RWPE2 (cell line): ENCODE results near the gene SMIM20.

Source experiments
- ATAC-seq: fragments of 200-7000 bp; cut with Tn5 transposase; 3 replicates; pipeline ENCODE4 v1.9.1; 2021; ENCODE audit warnings: low read depth
- DNase-seq: peaks from one replicate; pipeline ENCODE4 v3.0.0-alpha.2; 2020; ENCODE audit warnings: low spot score
- H3K27ac ChIP-seq: fragments of 450-650 bp; 2 replicates; pipeline ENCODE4 v1.5.1; 2017; ENCODE audit warnings: mild to moderate bottlenecking; ENCODE audit not compliant: poor library complexity, severe bottlenecking
- H3K27me3 ChIP-seq: fragments of 250-450 bp; sonication (Bioruptor Pico); 2 replicates; pipeline ENCODE4 v1.5.1; 2021; ENCODE audit warnings: mild to moderate bottlenecking, moderate library complexity; ENCODE audit not compliant: insufficient read depth, poor library complexity, severe bottlenecking
- H3K36me3 ChIP-seq: fragments of 250-450 bp; sonication (Bioruptor Pico); 2 replicates; pipeline ENCODE4 v1.5.1; 2020; ENCODE audit warnings: low read depth, mild to moderate bottlenecking, moderate library complexity
- H3K4me1 ChIP-seq: fragments of 250-450 bp; sonication (Bioruptor Pico); 2 replicates; pipeline ENCODE4 v1.5.1; 2021; ENCODE audit warnings: mild to moderate bottlenecking, moderate library complexity; ENCODE audit not compliant: insufficient read depth, poor library complexity, severe bottlenecking
- H3K4me3 ChIP-seq: fragments of 250-450 bp; sonication (Bioruptor Pico); 2 replicates; pipeline ENCODE4 v1.5.1; 2021; ENCODE audit warnings: mild to moderate bottlenecking, moderate library complexity; ENCODE audit not compliant: severe bottlenecking
- H3K9me3 ChIP-seq: fragments of 250-450 bp; sonication (Bioruptor Pico); 2 replicates; pipeline ENCODE4 v1.5.1; 2021; ENCODE audit warnings: mild to moderate bottlenecking, moderate library complexity; ENCODE audit not compliant: severe bottlenecking
- TF ChIP-seq, protein P1 (sequence below): fragments of 450-650 bp; IDR thresholded peaks from one replicate; pipeline ENCODE4 v1.5.1; 2017; ENCODE audit warnings: mild to moderate bottlenecking, moderate library complexity; ENCODE audit not compliant: poor library complexity, severe bottlenecking

Gene SMIM20

DNA sequence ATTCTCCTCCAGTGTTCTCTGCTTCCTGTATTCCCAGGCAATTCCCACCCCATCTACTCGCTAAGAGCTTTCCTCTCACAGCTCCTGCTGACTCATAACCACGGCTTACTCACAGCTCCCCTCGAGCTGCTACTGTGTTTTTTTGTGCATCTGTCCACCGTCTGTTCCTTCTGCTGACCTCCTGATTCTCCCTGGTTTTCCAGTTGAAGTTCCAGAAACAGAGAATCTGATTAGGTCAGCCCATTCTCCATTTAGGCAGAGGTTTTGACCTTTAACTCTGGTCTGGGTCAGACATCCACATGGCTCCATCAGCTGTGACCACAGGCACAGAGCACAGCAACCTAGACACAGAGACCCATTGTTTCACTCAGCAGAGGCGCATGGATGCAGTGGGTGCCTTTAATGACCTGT, 5.5 kb upstream of the SMIM20 start:
- peaks cover 7% of the 10 kb centered on the region for H3K4me1 ChIP-seq
- H3K27ac ChIP-seq = no peak overlapping the region
- H3K36me3 ChIP-seq = no peaks in the 10 kb centered on the region
- no peaks in the 10 kb centered on the region for H3K27me3 ChIP-seq
- TF ChIP-seq, protein P1, sequence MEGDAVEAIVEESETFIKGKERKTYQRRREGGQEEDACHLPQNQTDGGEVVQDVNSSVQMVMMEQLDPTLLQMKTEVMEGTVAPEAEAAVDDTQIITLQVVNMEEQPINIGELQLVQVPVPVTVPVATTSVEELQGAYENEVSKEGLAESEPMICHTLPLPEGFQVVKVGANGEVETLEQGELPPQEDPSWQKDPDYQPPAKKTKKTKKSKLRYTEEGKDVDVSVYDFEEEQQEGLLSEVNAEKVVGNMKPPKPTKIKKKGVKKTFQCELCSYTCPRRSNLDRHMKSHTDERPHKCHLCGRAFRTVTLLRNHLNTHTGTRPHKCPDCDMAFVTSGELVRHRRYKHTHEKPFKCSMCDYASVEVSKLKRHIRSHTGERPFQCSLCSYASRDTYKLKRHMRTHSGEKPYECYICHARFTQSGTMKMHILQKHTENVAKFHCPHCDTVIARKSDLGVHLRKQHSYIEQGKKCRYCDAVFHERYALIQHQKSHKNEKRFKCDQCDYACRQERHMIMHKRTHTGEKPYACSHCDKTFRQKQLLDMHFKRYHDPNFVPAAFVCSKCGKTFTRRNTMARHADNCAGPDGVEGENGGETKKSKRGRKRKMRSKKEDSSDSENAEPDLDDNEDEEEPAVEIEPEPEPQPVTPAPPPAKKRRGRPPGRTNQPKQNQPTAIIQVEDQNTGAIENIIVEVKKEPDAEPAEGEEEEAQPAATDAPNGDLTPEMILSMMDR = no peak
- H3K9me3 ChIP-seq = no peaks in the 10 kb centered on the region
- H3K4me3 ChIP-seq = no peak overlapping the region
- DNase-seq (peak; percentile 69), ATAC-seq (peak; percentile 99)

GRCh38 chr4:25911356-25911755, 2.7 kb upstream of the SMIM20 start:
- no peaks in the 10 kb centered on the region for H3K9me3 ChIP-seq
- no peaks in the 10 kb centered on the region for H3K27me3 ChIP-seq
- TF ChIP-seq, protein P1 = no peak
- no peak for ATAC-seq
- H3K27ac ChIP-seq = no peak overlapping the region
- no peak for DNase-seq
- no peak overlapping the region for H3K4me3 ChIP-seq
- peaks cover 12% of the 10 kb centered on the region for H3K4me1 ChIP-seq
- no peaks in the 10 kb centered on the region for H3K36me3 ChIP-seq

DNA sequence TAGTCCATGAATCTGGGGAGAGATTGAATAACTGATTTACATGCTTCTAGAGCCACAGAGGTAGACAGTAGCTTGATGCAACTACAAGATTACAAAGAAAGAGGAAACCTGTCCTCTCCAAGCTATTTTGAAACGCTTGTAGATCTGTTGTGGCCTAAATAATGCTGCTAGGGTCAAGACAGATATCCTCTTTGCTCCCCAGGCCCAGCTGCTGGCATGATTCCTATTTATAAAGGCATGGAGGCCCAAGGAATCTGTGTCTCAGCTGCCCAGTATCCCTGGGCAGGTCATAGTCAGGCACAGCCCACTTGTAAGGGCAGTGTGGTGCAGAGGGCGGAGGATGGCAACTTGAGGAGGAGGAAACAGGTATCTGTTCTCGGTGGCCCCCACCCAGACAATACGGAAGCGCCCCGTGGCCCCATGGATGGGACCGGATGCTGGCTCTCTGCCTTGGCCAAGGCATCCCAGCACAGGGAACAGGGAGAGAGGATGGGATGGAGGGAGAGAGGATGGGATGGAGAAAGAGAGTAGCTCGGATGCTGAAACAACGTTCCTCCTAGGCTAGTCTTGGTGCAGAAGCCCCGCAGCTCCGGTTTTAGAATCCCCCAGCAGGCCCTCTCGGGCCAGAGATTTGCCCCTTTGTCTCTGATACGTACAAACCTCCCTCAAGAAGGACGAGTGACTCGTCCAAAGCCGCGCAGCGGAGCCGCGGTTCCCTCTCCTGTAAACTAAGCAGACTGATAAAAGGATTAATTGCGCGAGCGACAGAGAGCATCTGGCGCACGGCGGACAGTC, 767 bp upstream of the SMIM20 start:
- ATAC-seq (peak; percentile 5), DNase-seq (no peak)
- H3K4me1 ChIP-seq = peaks cover 9% of the 10 kb centered on the region
- H3K9me3 ChIP-seq = no peaks in the 10 kb centered on the region
- no peak overlapping the region for H3K27ac ChIP-seq
- no peaks in the 10 kb centered on the region for H3K27me3 ChIP-seq
- H3K4me3 ChIP-seq = peak overlapping the region; percentile 52
- TF ChIP-seq, protein P1 = no peak
- H3K36me3 ChIP-seq = no peaks in the 10 kb centered on the region

DNA sequence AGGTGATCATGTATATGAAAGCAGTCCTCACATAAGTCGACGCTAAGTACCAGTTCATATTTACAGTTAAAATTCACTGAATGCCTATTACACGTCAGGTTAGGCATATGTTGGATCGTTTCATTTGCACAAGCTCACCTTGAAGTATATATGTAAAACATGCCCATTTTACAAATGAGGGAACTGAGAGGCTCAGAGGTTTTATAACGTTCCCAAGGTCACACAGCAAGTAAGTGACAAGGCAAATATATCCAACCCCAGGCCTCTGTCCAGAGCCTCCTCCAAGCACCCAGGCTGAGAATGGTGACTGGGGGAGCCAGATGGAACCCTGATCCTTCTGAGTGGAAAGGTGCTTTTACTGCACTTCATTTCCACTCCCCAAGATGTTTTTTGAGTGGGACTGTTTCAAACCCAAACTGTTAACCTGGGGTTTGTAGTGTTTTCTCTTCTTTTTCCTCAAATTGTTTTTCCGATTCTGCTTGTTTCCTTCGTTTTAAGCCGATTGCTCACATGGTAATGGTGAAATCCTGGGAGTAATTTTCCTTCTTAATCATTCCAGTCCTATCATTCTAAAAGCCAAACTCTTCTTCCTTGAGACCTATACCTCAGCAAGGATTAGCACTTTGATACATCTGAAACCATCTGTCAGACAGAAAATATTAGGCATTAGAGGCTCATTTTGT, 791 bp downstream of the SMIM20 start:
- Histone ChIP-seq H3K4me3 (peak overlapping the region; percentile 52), H3K27me3 (no peaks in the 10 kb centered on the region), H3K9me3 (no peaks in the 10 kb centered on the region), H3K4me1 (peaks cover 5% of the 10 kb centered on the region), H3K27ac (peak overlapping the region; percentile 69), H3K36me3 (peaks cover 3% of the 10 kb centered on the region; the same call in 1 of the 2 replicates)
- TF ChIP-seq, protein P1 = no peak
- no peak for ATAC-seq
- no peak for DNase-seq

DNA sequence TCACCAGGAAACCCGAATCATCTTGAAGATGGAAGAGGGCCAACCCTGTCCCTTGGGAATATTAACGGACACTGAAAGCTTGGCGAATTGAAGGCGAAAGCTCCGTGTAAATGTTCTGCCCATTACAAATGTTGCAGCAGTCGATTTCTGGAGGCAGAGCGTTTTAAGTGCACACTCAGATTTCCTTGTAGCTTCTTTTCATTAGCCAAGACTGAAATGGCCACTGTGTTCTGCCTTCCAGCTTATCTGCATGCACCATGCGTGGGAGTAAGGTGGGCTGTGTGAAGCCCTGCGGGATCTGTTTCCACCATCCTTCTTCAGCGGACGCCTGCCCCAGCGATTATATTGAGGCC, 1.3 kb downstream of the SMIM20 start:
- H3K36me3 ChIP-seq = peaks cover 3% of the 10 kb centered on the region; the same call in 1 of the 2 replicates
- TF ChIP-seq, protein P1 = no peak
- peaks cover 5% of the 10 kb centered on the region for H3K4me1 ChIP-seq
- no peak overlapping the region for H3K4me3 ChIP-seq
- DNase-seq = no peak
- H3K9me3 ChIP-seq = no peaks in the 10 kb centered on the region
- H3K27me3 ChIP-seq = no peaks in the 10 kb centered on the region
- no peak overlapping the region for H3K27ac ChIP-seq
- ATAC-seq = no peak
